Kidney (tissue), 14 donors: Measurements from ENCODE around the gene CPEB4. TPM values are rescaled to one million over a fixed set of nuclear protein-coding genes. Genes with fewer than 3 reads are reported as not detected.

ENCODE experiments used
- DNase-seq, 5 donors: peaks; one replicate each; pipeline ENCODE4 v3.0.0-alpha.2; 2013 to 2020
- FAIRE-seq: peaks from 2 replicates; lab custom pipeline; 2012; peaks lifted over from hg19 to GRCh38; lab: Jason Lieb, UNC
- H3K27ac ChIP-seq, 2 donors: one replicate each; pipeline ENCODE4 v1.7.0; 2013; ENCODE audit warnings: low read depth in 2 of 2, low read length in 2 of 2, inconsistent platforms in 1 of 2
- H3K27me3 ChIP-seq: one replicate; pipeline ENCODE4 v1.7.1; 2013; ENCODE audit warnings: low read length, inconsistent platforms; ENCODE audit not compliant: control insufficient read depth, insufficient read depth
- H3K36me3 ChIP-seq, 3 donors: one replicate each; pipeline versions ENCODE4 v1.7.0 to v1.7.1; 2013; ENCODE audit warnings: low read length in 3 of 3, control low read depth in 1 of 3, inconsistent platforms in 1 of 3; ENCODE audit not compliant: insufficient read depth in 3 of 3, control insufficient read depth in 2 of 3
- H3K4me1 ChIP-seq, 3 donors: one replicate each; pipeline versions ENCODE4 v1.7.0 to v1.7.1; 2013; ENCODE audit warnings: low read length in 3 of 3, inconsistent platforms in 1 of 3, low read depth in 1 of 3; ENCODE audit not compliant: control insufficient read depth in 2 of 3, insufficient read depth in 2 of 3
- H3K4me3 ChIP-seq, 3 donors: one replicate each; pipeline versions ENCODE4 v1.7.0 to v1.8.1; 2013; ENCODE audit warnings: low read length in 3 of 3, control low read depth in 1 of 3, inconsistent platforms in 1 of 3
- H3K9ac ChIP-seq, 3 donors: one replicate each; pipeline versions ENCODE4 v1.7.0 to v1.7.1; 2013; ENCODE audit warnings: low read length in 3 of 3, control low read depth in 1 of 3, inconsistent platforms in 1 of 3
- H3K9me3 ChIP-seq, 3 donors: one replicate each; pipeline versions ENCODE4 v1.7.0 to v1.7.1; 2013; ENCODE audit warnings: low read length in 3 of 3, control low read depth in 1 of 3, inconsistent platforms in 1 of 3; ENCODE audit not compliant: control insufficient read depth in 2 of 3, insufficient read depth in 1 of 3
- CTCF ChIP-seq: IDR thresholded peaks from 3 replicates; pipeline ENCODE4 v1.5.1; 2012; ENCODE audit warnings: mild to moderate bottlenecking, moderate library complexity, borderline replicate concordance; ENCODE audit not compliant: insufficient read depth; ENCODE audit errors: extremely low read depth
- intact Hi-C: fragments of 100-400 bp; cut with DNase I; formaldehyde crosslinking; loops from one replicate; pipeline ENCODE4 v1.11.1; 2022
- polyA plus RNA-seq: library from polyadenylated mRNA; stranded (reverse); fragments of 350-450 nt; fragmentation: Illumina TruSeq; extraction: RNeasy Lipid Tissue Mini Kit (QIAGEN cat#74804); gene quantifications from one replicate; pipeline ENCODE4 v1.2.3, GENCODE V29; 2014; ENCODE audit warnings: low read depth, low replicate concordance; ENCODE audit not compliant: insufficient read depth
- total RNA-seq: library from RNA; stranded (reverse); fragmentation: NEBNext Ultra II Directional; extraction: Animal tissue kit (Norgen Biotek cat#: 25700); gene quantifications from one replicate; pipeline ENCODE4 v1.2.1, GENCODE V29; 2021
- donor health status: control.
- donor health status: control.
- donor health status: control.
- donor health status: control.
- donor health status: control.
- donor health status: DM: yes; HTN: yes; CAD: no.
- donor health status: Normal renal cell carcinoma (clear cell type).

Gene CPEB4
- total and polyA plus RNA-seq, 2 donors from 2014 or later: 9.5 to 73.0 TPM

GRCh38 chr5:173882632-173883031 is 5.5 kb upstream of the CPEB4 start:
- DNase-seq: no peak
- H3K27ac ChIP-seq: peak overlapping the region in 1 of 2 donors; percentile 9
- no peak overlapping the region for H3K9ac ChIP-seq
- no peak for FAIRE-seq
- intact Hi-C loops: no loop called here
- peaks cover 3 to 39% (median 30%) of the 10 kb centered on the region in 3 donors for H3K4me1 ChIP-seq
- no peaks in the 10 kb centered on the region for H3K27me3 ChIP-seq
- no peak for TF ChIP-seq CTCF
- no peak overlapping the region for H3K4me3 ChIP-seq
- no peaks in the 10 kb centered on the region for H3K36me3 ChIP-seq
- no peaks in the 10 kb centered on the region for H3K9me3 ChIP-seq

- intact Hi-C loops: no loop called here
- Histone ChIP-seq H3K4me1 (peaks cover 3 to 36% (median 28%) of the 10 kb centered on the region in 3 donors), H3K36me3 (no peaks in the 10 kb centered on the region), H3K27me3 (no peaks in the 10 kb centered on the region), H3K9ac (peak overlapping the region in 1 of 3 donors; percentile 34), H3K27ac (peak overlapping the region; percentile 59 to 71), H3K9me3 (no peaks in the 10 kb centered on the region), H3K4me3 (peak overlapping the region in 1 of 3 donors; percentile 7)
- FAIRE-seq (no peak), DNase-seq (no peak)
- no peak for TF ChIP-seq CTCF
These were observed 4.7 kb upstream of the CPEB4 start for GRCh38 chr5:173883347-173883924.

- intact Hi-C loops: no loop called here
- Histone ChIP-seq H3K4me1 (peaks cover 3 to 27% (median 25%) of the 10 kb centered on the region in 3 donors), H3K9me3 (no peaks in the 10 kb centered on the region), H3K4me3 (peak overlapping the region in 1 of 3 donors; percentile 17), H3K27me3 (no peaks in the 10 kb centered on the region), H3K36me3 (no peaks in the 10 kb centered on the region), H3K9ac (peak overlapping the region in 1 of 3 donors; percentile 26), H3K27ac (peak overlapping the region; percentile 81 to 86)
- TF ChIP-seq CTCF: no peak
- FAIRE-seq (no peak), DNase-seq (no peak)
These were observed 3.6 kb upstream of the CPEB4 start for GRCh38 chr5:173884402-173885053.
